NCI-H1436 (cell line): Measurements from ENCODE around the gene TOX2.

ENCODE experiments used
- DNase-seq: peaks from one replicate; lab custom pipeline; 2025; lab: John Stamatoyannopoulos, UW

Gene TOX2

GRCh38 chr20:43957392-43957791 is 42.7 kb downstream of the TOX2 start:
- DNase-seq, result no peak

GRCh38 chr20:43958626-43959025 is 44.0 kb downstream of the TOX2 start:
- no peak for DNase-seq

GRCh38 chr20:43959079-43959919 is 44.6 kb downstream of the TOX2 start:
- DNase-seq, result peak; percentile 54

- peak; percentile 38 for DNase-seq
Observed at GRCh38 chr20:43959920-43960227, 45.2 kb downstream of the TOX2 start.

GRCh38 chr20:43960231-43960630 is 45.6 kb downstream of the TOX2 start:
- DNase-seq, result no peak

- DNase-seq, result no peak
Observed at GRCh38 chr20:43961116-43961515, 46.5 kb downstream of the TOX2 start.

- DNase-seq, result peak; percentile 37
Observed at GRCh38 chr20:43961541-43962471, 47.2 kb downstream of the TOX2 start.

- DNase-seq, result no peak
Observed at GRCh38 chr20:43962530-43962929, 47.9 kb downstream of the TOX2 start.

- no peak for DNase-seq
Observed at GRCh38 chr20:43963233-43963632, 48.6 kb downstream of the TOX2 start.

- DNase-seq, result peak; percentile 56
Observed at GRCh38 chr20:43963872-43964791, 49.5 kb downstream of the TOX2 start.

GRCh38 chr20:43968341-43969000 is 53.8 kb downstream of the TOX2 start:
- no peak for DNase-seq

GRCh38 chr20:43969028-43969447 is 54.4 kb downstream of the TOX2 start:
- DNase-seq, result no peak

GRCh38 chr20:43969501-43970182 is 55.0 kb downstream of the TOX2 start:
- DNase-seq, result no peak

GRCh38 chr20:43971267-43971666 is 56.6 kb downstream of the TOX2 start:
- no peak for DNase-seq

- no peak for DNase-seq
Observed at GRCh38 chr20:43972051-43972450, 57.4 kb downstream of the TOX2 start.

- no peak for DNase-seq
Observed at GRCh38 chr20:43972692-43973091, 58.0 kb downstream of the TOX2 start.

- no peak for DNase-seq
Observed at GRCh38 chr20:43973231-43973630, 58.6 kb downstream of the TOX2 start.

GRCh38 chr20:43973671-43974450 is 59.2 kb downstream of the TOX2 start:
- no peak for DNase-seq

- DNase-seq, result no peak
Observed at GRCh38 chr20:43974695-43975094, 60.0 kb downstream of the TOX2 start.
